HG02588 (cell line): ENCODE measurements around the gene CAMKMT.
"Not testable (repeated sequence)": the region's sequence is repeated elsewhere in the genome, so short reads cannot be mapped to it uniquely, and the experiment has no call there.

Experiments
- ATAC-seq: cut with Tn5 transposase; IDR thresholded peaks from one replicate; pipeline ENCODE4 v1.9.1; 2021; ENCODE audit warnings: mild to moderate bottlenecking, moderate library complexity; ENCODE audit not compliant: unreplicated experiment

Gene CAMKMT

DNA sequence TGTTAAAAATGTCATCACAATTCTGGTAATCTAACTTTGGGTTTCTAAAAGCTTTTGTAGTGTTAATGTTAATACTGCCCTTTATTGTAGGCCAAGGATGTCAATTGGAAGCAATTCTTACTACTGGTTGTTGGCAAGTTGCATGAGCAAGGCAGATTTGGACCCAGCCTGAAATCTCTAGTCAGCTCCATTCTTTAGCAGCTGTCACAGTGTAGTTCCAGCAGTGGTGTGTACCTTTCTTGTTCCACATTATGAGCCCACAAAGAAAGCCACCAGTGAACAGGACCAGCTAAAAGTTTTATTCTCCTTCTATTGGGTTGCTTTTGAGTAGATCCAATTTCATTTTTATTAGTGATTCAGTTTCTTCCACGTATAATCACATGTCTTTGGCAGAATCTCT, 133.8 kb downstream of the CAMKMT start:
- ATAC-seq: no peak

DNA sequence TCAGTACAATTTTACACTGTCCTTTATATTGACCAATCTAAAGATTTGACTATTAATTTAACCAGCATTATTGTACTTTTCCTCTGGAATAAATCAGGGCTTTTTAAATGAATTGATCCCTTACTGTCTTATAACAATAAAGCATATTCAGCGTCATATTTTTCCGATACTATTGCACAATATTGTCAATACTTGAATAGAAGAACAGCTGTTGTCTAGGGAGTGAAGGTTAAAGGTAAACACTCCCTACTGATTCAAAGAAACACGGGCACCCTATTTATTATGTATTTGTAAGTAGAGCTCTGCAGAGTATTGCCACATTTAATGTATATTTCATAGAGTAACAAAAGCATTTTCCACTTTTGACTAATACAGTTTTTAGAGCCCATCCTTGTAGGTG, 134.4 kb downstream of the CAMKMT start:
- ATAC-seq: no peak

DNA sequence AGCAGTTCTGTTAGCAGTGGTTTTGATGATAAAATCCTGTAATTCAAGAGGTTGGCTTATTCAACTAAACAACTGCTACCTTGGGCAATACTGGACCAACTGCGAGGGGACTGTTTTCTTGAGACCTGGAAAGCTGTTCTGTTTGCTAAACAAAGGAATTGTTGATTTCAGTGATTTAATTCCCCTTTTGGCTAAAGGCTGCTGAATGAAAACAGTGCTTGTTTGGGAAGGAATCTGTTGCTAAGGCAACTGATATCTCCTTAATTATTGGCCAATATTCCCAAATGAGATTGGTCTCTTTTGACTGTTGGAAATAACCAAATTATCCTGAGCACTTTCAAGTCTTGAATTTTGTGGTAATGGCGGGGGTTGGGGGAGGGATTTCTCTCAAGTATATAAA, 136.8 kb downstream of the CAMKMT start:
- ATAC-seq: no peak

DNA sequence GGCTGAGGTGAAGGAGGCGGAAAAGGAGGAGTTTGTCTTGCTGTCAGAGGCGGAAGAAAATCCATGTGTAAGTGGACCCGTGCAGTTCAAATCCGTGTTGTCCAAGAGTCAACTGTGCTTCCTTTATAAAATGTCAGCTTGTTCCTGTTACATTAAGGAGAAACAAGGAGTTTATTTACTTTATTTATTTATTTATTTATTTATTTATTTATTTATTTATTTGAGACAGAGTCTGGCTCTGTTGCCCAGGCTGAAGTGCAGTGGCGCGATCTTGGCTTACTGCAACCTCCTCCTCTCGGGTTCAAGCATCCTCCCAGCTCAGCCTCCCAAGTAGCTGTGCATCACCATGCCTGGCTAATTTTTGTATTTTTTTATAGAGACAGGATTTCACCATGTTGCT, 143.9 kb downstream of the CAMKMT start:
- ATAC-seq: not testable (repeated sequence)

DNA sequence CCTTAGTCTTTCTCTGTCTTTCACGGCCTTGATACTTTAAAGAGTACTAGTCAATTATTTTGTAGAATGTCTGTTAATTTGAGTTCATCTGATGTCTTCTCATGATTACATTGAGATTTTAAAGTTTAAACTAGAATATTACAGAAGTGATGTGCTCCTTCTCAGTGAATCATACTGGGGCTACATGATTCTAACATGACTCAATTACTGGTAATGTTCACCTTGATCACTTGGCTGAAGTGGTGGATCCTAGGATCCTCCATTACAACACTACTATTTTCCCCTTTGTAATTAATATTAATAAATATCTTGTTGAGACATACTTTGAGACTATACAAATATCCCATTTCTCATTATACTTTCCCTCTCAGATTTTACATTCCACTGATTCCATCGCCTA, 148.5 kb downstream of the CAMKMT start:
- no peak for ATAC-seq

DNA sequence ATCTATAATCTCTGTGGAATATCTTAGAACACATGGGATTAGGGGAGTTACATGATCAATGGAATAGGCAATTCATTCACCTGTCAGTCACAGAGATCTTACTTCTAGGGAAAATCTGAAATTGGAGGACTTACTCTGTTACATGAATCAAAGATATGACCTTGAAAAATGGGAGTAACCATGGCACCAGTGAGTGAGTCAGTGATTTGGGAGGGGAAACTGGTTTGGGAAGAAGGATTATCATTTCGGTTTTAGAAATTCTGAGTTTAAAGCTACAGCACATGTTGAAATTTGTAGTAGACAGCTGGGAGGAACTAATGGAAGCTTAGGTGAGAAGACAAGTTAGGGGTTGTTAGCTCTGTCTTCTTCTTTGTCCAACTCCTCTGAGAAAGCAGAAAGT, 153.7 kb downstream of the CAMKMT start:
- no peak for ATAC-seq

DNA sequence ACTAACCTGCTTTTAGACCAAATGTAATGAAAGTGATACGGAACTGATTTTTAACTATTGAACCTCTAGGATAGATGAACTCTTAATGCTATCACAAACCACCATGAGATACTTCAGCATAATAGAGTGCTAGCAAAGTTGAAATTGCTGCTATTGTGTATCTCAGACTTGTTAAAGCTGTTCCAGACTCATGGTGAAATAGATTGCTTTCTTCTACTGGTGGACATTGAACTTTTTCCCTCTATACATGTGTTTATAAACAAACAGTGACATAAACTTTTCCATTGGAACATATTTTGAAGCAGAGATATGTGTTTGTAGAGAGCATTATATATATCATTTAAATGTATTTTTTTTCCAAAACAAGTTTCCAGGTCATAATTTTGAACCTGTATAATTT, 157.3 kb downstream of the CAMKMT start:
- no peak for ATAC-seq

DNA sequence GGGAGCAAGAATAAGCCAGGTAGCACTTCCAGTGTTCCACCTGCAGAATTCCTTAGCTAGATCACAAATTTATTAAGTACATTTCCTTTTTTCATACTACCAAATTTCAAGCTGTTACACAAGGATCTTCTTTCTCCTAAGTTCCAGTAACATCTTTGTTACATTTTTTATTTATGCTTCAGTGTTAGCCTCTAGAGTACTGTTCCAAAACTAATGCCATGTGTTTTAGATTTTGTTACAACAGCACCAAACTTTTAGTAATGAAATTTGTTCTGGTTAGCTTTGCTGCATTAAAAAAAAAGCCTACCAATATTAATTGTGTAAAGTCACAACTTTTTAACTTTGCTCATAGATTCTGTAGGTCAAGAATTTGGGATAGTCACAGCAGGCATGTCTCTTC, 161.1 kb downstream of the CAMKMT start:
- ATAC-seq: no peak

DNA sequence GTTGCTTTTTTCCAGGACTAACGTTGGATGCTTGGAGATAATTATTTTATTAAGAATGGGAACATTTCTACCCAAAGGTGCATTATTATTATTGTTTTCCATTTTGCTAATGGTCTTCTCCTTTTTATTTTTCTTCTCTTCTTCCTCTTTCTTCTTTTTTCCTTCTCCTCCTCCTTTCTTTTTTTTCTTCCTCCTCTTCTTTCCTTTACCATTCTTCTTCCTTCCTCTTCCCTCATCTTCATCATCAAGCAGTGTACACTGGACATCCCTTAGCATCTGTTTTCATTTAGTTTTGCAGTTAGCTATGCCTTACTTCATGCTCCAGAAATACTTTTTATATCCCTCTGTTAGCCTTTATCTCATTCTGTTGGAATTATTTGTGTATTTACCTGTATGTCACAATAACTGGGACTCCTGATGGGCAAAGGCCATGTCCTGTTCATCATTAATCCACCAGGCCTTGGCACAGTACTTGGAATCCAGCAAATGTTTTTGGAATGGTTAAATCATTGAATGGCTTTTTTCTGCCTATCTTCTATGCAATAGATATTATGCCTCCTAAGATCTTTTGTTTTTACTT, 162.7 kb downstream of the CAMKMT start:
- ATAC-seq: no peak

DNA sequence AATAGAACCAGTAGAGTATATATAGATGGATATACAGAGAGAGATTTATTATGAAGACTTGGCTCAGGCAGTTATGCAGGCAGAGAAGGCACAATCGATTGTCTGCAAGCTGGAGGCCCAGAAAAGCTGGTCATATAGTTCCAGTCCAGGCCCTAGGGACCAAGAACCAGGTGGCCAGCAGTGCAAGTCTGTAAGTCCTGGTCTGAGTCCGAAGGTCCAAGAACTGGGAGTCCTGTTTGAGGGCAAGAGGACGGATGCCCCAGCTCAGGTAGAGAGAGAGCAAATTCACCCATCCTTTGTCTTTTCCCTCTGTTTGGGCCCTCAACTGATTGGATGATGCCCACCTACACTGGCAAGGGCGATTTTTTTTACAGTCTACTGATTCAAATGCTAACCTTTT, 164.6 kb downstream of the CAMKMT start:
- ATAC-seq: no peak

DNA sequence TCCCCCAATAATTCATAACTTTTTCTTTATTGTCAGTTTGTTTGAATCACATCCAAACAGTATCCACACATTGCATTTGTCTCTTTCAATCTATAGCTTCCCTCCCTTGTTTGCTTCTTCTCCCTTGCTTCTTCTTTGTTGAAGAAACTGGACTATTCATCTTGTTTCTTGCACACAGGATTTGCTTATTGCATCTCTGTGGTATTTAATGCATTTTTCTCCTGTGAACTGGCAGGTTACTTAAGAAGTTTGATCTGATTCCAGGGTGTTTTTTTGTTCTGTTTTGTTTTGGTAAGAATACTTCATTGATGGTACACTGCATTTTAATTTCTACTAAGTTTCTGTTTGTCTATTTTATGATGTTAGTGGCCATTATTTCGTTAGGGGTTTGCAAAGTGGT, 166.8 kb downstream of the CAMKMT start:
- no peak for ATAC-seq

DNA sequence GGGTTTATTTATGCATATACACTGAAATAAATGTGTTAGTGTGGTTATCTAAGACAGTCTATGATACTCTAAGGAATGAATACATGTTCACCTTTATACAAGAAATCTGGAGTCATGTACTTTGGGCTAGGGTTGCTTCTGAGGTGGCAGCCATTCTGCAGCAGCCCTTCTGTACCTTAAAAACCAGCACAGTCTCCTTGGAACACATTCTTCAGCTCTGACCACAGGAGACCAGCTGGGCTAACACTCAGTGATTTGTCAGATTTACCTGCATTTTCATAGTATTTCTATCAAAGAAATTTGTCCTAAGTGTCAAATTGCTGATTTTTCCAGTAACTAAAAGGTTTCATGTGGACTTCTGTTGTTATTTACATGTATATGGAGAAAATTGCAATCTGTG, 167.7 kb downstream of the CAMKMT start:
- no peak for ATAC-seq

DNA sequence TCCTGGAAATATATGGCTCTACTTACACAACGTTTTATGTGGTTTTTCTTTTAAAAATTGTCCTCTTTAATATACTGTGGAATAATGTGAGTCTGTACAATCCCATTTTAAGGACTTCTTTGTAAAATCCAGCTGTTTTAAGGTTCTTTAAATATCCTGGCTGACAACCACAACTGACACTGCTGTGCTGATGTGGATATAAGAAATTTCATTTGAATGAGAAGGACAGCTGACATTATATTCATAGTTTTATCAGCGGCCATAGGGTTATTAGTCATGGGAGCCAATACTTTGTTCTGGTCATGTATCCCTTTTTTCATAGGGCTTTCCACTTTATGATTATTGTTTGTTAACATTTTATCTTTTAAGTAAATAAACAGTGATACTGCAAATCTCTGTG, 169.5 kb downstream of the CAMKMT start:
- no peak for ATAC-seq

DNA sequence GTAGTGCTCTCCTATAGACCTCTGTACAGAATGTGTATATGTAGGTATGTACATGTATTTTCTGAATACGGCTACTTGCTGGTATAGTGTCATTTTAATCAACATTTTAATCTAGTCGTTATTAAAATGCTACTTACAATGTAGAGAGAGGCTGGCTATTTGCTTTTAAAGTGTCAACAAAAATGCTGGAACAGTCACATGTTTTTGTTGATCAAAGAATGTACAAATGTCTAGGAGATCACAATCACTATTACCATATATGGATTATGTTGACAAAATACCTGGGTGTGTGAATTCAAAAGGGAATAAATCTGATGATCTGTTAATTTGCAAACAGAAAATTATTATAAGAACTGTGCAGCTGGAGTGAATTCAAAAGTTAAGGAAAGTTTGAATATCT, 170.3 kb downstream of the CAMKMT start:
- no peak for ATAC-seq

DNA sequence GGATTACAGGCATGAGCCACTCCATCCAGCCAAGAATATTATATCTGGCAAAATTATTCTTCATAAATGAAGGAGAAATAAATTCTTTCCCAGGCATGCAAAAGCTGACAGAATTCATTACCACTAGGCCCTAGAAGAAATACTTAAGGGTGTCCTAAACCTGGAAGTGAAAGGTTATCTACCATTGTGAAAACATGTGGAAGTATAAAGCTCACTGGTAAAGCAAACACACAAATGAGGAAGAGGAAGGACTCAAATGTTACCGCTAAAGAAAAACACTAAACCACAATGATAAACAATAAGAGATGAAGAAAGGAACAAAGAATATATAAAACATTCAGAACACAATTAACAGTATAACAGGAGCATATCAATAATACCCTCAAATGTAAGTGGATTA, 171.8 kb downstream of the CAMKMT start:
- ATAC-seq: no peak

DNA sequence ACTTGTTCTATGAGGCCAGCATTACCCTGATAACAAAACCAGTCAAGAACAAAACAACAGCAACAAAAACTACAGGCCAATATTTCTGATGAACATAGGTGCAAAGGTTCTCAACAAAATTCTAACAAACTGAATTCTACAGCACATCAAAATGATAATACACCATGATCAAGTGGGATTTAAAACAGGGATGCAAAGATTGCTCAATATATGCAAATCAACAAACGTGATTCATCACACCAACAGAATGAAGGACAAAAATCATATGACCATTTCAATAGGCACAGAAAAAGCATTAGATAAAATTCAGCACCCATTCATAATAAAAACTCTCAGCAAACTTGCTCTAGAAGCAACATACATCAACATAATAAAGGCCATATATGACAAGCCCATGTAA, 173.6 kb downstream of the CAMKMT start:
- ATAC-seq: no peak

DNA sequence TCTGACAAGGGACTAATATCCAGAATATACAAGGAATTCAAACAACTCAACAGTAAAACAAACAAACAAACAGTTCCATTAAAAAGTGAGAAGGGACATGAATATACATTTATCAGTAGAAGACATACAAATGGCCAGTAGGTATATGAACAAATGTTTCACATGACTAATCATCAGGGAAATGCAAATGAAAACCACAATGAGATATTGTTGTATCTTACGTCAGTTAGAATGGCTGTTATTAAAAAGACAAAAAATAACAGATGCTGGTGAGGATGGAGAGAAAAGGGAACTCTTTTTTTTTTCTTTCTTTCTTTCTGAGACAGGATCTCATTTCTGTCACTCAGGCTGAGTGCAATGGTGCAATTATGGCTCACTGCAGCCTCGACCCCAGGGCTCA, 175.5 kb downstream of the CAMKMT start:
- no peak for ATAC-seq

DNA sequence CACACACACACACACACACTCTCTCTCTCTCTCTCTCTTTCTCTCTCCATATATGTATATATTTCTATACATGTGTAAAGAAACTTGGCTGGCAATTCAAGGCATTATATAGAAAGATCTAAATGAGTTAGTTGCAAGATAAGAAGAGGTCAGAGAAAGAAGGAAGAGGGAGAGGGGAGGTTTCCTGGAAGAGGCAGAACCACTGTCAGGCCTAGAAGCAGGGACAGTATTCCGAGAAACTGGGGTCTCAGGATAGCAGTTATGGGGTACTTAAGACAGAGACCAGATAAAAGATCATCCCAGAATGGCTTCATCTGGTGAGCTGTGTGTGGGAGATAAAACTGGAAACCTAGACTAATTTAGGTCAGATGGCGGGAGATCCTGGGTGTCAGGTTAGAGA, 180.8 kb downstream of the CAMKMT start:
- no peak for ATAC-seq

DNA sequence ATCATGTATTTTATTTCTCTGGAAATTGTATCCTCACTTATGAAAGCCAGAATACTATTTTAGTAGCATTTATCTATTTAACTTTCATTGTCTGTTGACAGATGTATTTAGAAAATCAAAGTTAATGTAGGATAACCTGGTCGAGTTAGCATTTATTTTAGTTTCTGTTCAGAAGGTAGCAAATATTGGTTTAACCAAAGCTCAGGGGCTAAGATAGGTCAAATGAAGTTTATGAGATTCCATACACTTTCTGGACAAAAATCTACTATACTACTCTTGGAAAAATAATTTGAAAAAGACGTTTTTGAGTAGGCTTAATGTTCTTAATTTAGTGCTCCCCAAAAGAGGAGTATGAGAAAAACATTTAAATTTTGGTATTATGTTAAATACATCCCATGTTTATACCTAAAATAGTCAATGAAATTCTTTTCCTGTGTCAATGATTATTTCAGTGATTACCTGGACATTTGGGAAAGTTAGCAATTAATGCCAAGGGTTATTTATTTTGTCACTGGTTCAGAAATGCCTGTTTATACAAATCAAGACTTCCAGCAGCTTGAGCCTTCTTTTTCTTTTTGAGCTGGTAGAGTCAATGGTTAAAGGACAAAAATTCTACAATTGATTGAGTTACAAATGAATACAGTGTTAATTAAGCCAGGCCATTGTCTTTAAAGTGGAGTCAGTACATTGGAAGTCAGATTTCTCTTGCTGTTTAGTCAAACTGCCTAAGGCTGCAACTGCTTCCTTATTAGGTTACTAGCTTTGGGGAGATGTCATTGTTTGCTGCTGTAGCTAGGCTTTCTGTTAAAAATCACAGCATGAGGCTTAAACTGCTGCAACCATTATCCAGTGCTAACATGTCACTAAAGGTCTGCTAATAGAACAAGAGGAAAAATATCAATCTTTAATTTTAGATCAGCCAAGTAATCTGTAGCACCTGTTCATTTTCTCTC, 182.3 kb downstream of the CAMKMT start:
- no peak for ATAC-seq

DNA sequence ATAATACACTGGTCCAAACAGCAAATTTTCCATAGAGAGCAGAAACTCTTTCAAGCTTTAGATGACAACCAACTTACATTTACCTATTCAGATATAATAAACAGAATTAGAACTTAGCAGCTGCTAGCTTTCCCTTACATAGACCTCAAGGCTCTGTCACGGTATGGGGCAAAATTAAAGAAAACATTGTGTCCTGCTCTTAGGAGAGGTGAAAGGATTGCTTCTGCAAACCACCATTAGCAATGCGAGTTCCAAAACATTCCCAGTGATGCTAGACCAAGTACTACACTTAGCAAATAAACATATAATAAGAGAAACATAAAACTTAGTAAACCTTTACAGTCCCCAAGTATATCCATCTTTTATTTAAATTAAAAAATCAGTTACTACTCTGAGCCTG, 183.3 kb downstream of the CAMKMT start:
- no peak for ATAC-seq

DNA sequence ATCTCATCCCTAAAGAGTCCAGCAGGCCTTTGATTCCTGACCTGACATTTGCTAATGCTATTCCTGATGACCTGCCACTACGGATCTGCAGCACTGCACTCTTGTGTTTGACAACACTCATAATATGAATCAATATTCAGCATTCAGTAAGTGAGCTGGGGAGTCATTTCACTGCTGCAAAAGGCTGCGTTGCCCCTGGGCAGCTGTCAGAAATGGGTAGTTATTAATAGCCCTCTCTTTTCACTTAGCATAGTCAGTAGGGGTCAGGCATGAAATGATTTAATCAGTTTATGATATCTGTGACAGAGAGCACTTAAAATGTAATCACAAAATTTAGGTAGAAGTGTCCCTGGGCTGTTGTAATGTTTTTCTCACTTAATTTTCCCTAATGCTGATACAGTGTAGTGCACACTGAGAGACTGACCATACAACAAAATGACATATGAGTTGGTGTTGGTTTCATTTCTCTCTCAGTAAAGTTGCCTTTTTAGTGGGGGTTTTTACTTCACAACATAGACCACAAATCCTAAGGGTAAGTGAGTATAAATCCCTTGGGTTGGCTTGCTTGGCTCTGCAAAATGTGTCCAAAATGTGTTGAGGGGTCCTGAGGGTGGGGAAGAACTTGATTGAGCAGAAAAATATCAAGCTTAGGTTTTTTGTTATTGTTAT, 184.8 kb downstream of the CAMKMT start:
- ATAC-seq: no peak

DNA sequence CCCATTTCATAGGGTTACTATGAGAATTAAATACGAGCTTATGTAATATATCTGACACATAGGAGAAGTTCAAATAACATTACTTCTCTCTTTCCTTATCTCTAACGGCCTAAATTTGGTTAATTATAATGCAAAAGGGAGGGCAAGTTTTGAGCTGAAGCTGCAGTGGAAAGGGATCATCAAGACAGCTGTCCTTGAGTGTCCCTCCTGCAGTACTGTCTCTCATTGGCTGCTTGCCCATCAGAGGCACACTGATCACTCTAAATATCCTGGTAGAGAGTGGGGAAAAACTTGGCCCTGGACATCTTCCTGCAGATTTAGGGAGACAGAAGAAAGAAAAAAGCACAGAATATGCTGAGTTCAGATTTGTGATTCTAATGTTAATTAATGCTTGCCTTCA, 186.0 kb downstream of the CAMKMT start:
- no peak for ATAC-seq
